GM12801 (cell line): ENCODE results near the gene DISC1.

Experiments used
- TF ChIP-seq, protein P1 (sequence below): IDR thresholded peaks from one replicate; pipeline ENCODE4 v1.5.1; 2011; ENCODE audit warnings: control low read depth; ENCODE audit not compliant: insufficient read length; ENCODE audit errors: extremely low read depth

The DISC1 gene

DNA sequence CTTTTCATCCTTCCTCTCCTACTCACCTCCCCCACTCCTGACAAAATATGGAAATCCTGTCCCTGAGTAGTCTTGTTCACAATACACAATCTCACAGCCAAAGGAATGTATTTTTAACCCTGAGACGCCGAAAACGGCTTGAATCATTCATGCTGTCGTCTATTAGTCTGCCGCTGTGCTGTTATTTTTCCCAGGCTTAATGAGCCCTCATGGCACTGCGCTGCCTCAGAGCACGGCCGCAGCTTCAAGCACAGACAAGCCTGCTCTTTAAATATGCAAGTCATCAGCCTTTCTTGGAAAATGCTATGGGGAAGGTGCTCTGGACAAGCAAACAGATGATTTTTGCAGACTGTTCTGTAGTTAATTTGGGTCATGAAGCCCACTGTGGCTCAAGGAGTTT lies 302.7 kb downstream of the DISC1 start:
- TF ChIP-seq, protein P1, sequence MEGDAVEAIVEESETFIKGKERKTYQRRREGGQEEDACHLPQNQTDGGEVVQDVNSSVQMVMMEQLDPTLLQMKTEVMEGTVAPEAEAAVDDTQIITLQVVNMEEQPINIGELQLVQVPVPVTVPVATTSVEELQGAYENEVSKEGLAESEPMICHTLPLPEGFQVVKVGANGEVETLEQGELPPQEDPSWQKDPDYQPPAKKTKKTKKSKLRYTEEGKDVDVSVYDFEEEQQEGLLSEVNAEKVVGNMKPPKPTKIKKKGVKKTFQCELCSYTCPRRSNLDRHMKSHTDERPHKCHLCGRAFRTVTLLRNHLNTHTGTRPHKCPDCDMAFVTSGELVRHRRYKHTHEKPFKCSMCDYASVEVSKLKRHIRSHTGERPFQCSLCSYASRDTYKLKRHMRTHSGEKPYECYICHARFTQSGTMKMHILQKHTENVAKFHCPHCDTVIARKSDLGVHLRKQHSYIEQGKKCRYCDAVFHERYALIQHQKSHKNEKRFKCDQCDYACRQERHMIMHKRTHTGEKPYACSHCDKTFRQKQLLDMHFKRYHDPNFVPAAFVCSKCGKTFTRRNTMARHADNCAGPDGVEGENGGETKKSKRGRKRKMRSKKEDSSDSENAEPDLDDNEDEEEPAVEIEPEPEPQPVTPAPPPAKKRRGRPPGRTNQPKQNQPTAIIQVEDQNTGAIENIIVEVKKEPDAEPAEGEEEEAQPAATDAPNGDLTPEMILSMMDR = no peak

DNA sequence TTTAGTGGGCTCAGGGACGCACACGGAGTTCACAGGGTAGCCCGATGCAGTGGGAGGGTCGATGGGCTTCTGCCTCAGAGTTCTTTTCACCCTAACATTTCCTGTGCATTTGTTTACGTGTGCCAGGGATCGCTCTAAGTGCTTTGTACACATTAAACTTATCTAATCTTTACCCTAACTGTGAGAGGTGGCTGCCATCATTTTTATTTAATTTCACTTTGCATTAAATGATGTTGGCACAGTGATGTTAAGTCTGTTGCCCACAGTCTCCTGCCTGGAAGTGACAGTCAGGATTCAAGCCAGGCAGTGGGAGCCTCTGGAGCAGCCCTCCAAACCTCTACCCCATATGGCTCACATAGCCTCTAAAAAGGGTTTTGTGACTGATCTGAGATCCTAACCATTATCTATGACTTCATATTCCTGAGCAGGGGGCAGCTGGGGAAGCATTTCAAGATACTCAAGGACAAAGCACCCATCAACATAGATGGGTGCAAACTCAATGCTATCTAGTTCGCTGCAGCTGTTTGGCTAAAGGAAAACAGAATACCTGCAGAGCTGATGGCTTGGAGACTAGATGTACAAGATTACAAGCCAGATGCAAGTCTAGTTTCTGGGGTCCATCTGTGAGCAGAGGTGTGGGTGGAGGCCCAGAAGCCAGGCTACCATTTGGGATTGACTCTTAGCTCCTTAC lies 303.8 kb downstream of the DISC1 start:
- TF ChIP-seq, protein P1 = no peak

DNA sequence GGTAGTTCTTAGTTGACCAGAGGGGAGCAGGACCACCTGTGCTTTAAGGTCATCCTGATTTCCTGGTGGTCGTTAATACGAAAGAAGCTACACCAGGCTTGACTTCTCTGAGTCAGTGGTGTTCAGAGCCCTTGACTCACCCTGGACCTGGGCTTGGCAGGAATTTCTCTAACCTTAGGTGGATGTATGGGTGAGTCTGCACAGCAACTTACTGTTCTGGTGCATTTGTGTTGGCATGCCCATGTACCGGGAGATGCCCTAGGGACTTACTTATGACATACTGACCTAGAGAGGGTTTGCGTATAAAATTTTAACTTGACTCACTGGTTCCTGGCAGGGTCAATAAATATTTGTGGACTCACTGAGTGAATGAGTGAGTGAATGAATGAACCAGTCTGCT lies 304.6 kb downstream of the DISC1 start:
- TF ChIP-seq, protein P1 = no peak

GRCh38 chr1:231931846-231932454 lies 305.4 kb downstream of the DISC1 start:
- TF ChIP-seq, protein P1 = no peak

GRCh38 chr1:231933711-231934626 lies 307.4 kb downstream of the DISC1 start:
- TF ChIP-seq, protein P1 = no peak

DNA sequence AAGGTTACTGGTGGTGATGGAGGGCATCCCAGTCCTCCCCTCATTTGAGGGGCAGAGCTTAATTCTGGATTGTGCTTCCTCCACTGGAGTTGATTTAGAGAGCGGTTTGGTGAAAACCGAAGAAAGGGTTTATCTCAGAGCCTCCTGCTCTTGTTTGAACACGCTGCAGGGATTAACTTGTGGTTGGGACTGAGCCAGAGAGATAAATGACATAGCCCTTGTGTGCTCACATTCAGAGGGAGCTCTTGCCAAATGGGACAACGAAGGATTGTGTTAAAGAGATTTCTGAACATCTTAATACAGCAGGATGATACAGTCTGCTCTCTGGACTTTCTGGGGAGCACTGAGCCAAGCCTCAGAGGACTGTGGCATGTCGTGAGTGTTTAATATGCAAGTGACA lies 308.2 kb downstream of the DISC1 start:
- TF ChIP-seq, protein P1 = no peak

- TF ChIP-seq, protein P1 = no peak
Observed at GRCh38 chr1:231935856-231936255, 309.3 kb downstream of the DISC1 start.
